PC-3 (cell line): ENCODE results near the gene SH2D2A.
"Not testable (repeated sequence)": the region's sequence is repeated elsewhere in the genome, so short reads cannot be mapped to it uniquely, and the experiment has no call there.

Experiments
- EZH2 ChIP-seq: fragments of 300-600 bp; sonication (generic); IDR thresholded peaks from one replicate; pipeline ENCODE4 v1.6.1; 2017; ENCODE audit warnings: antibody characterized with exemption, mild to moderate bottlenecking, low read length; ENCODE audit not compliant: unreplicated experiment
- TF ChIP-seq, protein P1 (sequence below): fragments of 300-600 bp; sonication (generic); conservative IDR thresholded peaks from 2 replicates; pipeline ENCODE4 v1.5.1; 2017; ENCODE audit warnings: antibody characterized with exemption, low read depth, mild to moderate bottlenecking, low read length

DNA sequence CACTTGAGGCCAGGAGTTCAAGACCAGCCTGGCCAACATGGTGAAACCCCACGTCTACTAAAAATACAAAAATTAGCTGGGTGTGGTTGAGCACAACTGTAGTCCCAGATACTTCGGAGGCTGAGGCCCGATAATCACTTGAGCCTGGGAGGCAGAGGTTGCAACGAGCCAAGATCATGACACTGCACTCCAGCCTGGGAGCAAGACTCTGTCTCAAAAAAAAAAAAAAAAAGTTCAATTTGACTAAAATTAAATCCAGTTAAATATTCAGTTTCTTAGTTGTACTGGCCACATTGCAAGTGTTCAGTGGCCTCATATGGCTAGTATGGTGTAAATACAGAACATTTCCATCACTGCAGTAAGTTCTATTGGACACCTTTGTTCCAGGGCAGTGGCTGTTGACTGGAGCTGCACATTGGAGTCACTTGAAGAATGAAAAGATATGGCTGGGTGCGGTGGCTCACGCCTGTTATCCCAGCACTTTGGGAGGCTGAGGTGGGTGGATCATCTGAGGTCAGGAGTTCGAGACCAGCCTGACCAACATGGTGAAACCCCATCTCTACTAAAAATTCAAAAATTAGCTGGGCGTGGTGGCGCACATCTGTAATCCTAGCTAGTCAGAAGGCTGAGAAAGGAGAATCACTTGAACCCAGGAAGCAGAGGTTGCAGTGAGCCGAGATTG lies 58.9 kb downstream of the SH2D2A start:
- TF ChIP-seq, protein P1, sequence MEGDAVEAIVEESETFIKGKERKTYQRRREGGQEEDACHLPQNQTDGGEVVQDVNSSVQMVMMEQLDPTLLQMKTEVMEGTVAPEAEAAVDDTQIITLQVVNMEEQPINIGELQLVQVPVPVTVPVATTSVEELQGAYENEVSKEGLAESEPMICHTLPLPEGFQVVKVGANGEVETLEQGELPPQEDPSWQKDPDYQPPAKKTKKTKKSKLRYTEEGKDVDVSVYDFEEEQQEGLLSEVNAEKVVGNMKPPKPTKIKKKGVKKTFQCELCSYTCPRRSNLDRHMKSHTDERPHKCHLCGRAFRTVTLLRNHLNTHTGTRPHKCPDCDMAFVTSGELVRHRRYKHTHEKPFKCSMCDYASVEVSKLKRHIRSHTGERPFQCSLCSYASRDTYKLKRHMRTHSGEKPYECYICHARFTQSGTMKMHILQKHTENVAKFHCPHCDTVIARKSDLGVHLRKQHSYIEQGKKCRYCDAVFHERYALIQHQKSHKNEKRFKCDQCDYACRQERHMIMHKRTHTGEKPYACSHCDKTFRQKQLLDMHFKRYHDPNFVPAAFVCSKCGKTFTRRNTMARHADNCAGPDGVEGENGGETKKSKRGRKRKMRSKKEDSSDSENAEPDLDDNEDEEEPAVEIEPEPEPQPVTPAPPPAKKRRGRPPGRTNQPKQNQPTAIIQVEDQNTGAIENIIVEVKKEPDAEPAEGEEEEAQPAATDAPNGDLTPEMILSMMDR, result not testable (repeated sequence)
- not testable (repeated sequence) for TF ChIP-seq EZH2
